OCI-LY7 (cell line): Measurements from ENCODE around the gene PDLIM1. TPM values are rescaled to one million over a fixed set of nuclear protein-coding genes. Genes with fewer than 3 reads are reported as not detected.

Experiments used
- BruUV-seq: library from RNA; stranded (reverse); fragments of 400-500 nt; replicated peaks from 2 replicates; lab custom pipeline; 2021; lab: Mats Ljungman, UMichigan
- CTCF ChIA-PET: fragments of 300-600 bp; sonication (Branson Sonifier 250); formaldehyde crosslinking; loops from one replicate; lab custom pipeline; 2022; ENCODE audit warnings: antibody characterized with exemption; ENCODE audit not compliant: unreplicated experiment; lab: Charles Lee
- POLR2A ChIA-PET: fragments of 300-600 bp; sonication (Branson Sonifier 250); formaldehyde crosslinking; loops from one replicate; lab custom pipeline; 2022; ENCODE audit warnings: antibody characterized with exemption; lab: Charles Lee
- DNase-seq: peaks from one replicate; pipeline ENCODE4 v3.0.0-alpha.2; 2015; ENCODE audit warnings: low spot score
- H2AFZ ChIP-seq: fragments of 200-600 bp; sonication (generic), shearing (Covaris generic); 2 replicates; pipeline ENCODE4 v1.6.1; 2014; ENCODE audit warnings: mild to moderate bottlenecking, antibody characterized with exemption, low read length, moderate library complexity
- H3K27ac ChIP-seq: fragments of 200-600 bp; sonication (generic); 2 replicates; pipeline ENCODE4 v1.5.1; 2014; ENCODE audit warnings: mixed run types, low read depth, mild to moderate bottlenecking, moderate library complexity, low read length, inconsistent platforms; ENCODE audit not compliant: poor library complexity, severe bottlenecking
- H3K36me3 ChIP-seq: fragments of 200-600 bp; sonication (generic); 2 replicates; pipeline ENCODE4 v1.6.1; 2014; ENCODE audit warnings: mild to moderate bottlenecking, antibody characterized with exemption, low read length, moderate library complexity, mixed read lengths; ENCODE audit not compliant: insufficient read depth
- H3K4me1 ChIP-seq: fragments of 200-600 bp; sonication (generic); 2 replicates; pipeline ENCODE4 v1.5.1; 2014; ENCODE audit warnings: mild to moderate bottlenecking, low read length; ENCODE audit not compliant: insufficient read depth, poor library complexity, severe bottlenecking
- H3K4me2 ChIP-seq: fragments of 200-600 bp; sonication (generic); 2 replicates; pipeline ENCODE4 v1.6.1; 2014; ENCODE audit warnings: mild to moderate bottlenecking, low read length
- H3K4me3 ChIP-seq: fragments of 200-600 bp; sonication (generic); 2 replicates; pipeline ENCODE4 v1.5.1; 2014; ENCODE audit warnings: mild to moderate bottlenecking, low read depth, low read length; ENCODE audit not compliant: poor library complexity, severe bottlenecking
- H3K79me2 ChIP-seq: fragments of 200-600 bp; sonication (generic); 2 replicates; pipeline ENCODE4 v1.6.1; 2016; ENCODE audit warnings: low read depth, mild to moderate bottlenecking, low read length, moderate library complexity, mixed read lengths; ENCODE audit not compliant: insufficient read depth
- H3K9me2 ChIP-seq: fragments of 200-600 bp; sonication (generic); 2 replicates; pipeline ENCODE4 v1.6.1; 2016; ENCODE audit warnings: mild to moderate bottlenecking, low read length, mixed read lengths; ENCODE audit not compliant: insufficient read depth
- H3K9me3 ChIP-seq: fragments of 200-600 bp; sonication (generic); 2 replicates; pipeline ENCODE4 v1.6.1; 2014; ENCODE audit warnings: mild to moderate bottlenecking, mixed run types, low read length, mixed read lengths
- H4K20me1 ChIP-seq: fragments of 200-600 bp; sonication (generic); 2 replicates; pipeline ENCODE4 v1.6.1; 2014; ENCODE audit warnings: mild to moderate bottlenecking, antibody characterized with exemption, low read length, moderate library complexity, mixed read lengths; ENCODE audit not compliant: insufficient read depth
- CTCF ChIP-seq: fragments of 200-600 bp; sonication (generic); conservative IDR thresholded peaks from 2 replicates; pipeline ENCODE4 v1.5.1; 2014; ENCODE audit warnings: mild to moderate bottlenecking, antibody characterized with exemption, low read length, moderate library complexity, mixed read lengths
- EZH2phosphoT487 ChIP-seq: fragments of 200-600 bp; sonication (generic); IDR thresholded peaks from 2 replicates; pipeline ENCODE4 v1.6.1; 2018; ENCODE audit warnings: low read depth, borderline replicate concordance, mild to moderate bottlenecking, mixed run types, antibody characterized with exemption, low read length, moderate library complexity, mixed read lengths
- intact Hi-C: fragments of 100-400 bp; cut with micrococcal nuclease; formaldehyde crosslinking; loops from one replicate; pipeline ENCODE4 v1.10.0; 2022; ENCODE audit not compliant: unreplicated experiment
- total RNA-seq, 2 experiments: library from RNA; depleted of rRNA in 1 of 2; stranded (reverse); fragments of >200 nt in 1 of 2; shearing (Covaris generic) in 1 of 2; gene quantifications; 2 replicates each; pipeline ENCODE4 v1.2.3, GENCODE V29; 2014 to 2022

The PDLIM1 gene
- total RNA-seq, 2 experiments from 2014 or later, result 22.3 to 105 TPM

- TF ChIP-seq CTCF (no peak), EZH2phosphoT487 (no peak)
- no TSS peak for BruUV-seq
Measured at GRCh38 chr10:95256268-95256667, 34.5 kb downstream of the PDLIM1 start.

GRCh38 chr10:95254629-95255028, 36.2 kb downstream of the PDLIM1 start:
- no peaks in the 10 kb centered on the region for H3K79me2 ChIP-seq
- intact Hi-C loops, result no loop called here

More at GRCh38 chr10:95256268-95256667, 34.5 kb downstream of the PDLIM1 start:
- intact Hi-C loops, result no loop called here
- Histone ChIP-seq H3K36me3 (peaks cover 14% of the 10 kb centered on the region), H4K20me1 (no peaks in the 10 kb centered on the region), H3K4me3 (no peak overlapping the region), H3K4me2 (no peak overlapping the region), H3K9me2 (no peaks in the 10 kb centered on the region), H3K9me3 (peaks cover 9% of the 10 kb centered on the region; the same call in 1 of the 2 replicates), H2AFZ (no peak overlapping the region), H3K79me2 (no peaks in the 10 kb centered on the region), H3K4me1 (peaks cover 9% of the 10 kb centered on the region), H3K27ac (no peak overlapping the region)
- CTCF ChIA-PET, result no interaction called here
- no peak for DNase-seq
- POLR2A ChIA-PET, result no interaction called here

More at GRCh38 chr10:95254629-95255028, 36.2 kb downstream of the PDLIM1 start:
- H2AFZ ChIP-seq, result no peak overlapping the region
- no TSS peak for BruUV-seq
- peaks cover 9% of the 10 kb centered on the region for H3K4me1 ChIP-seq
- peaks cover 9% of the 10 kb centered on the region; the same call in 1 of the 2 replicates for H3K9me3 ChIP-seq
- no peak overlapping the region for H3K4me2 ChIP-seq
- H3K9me2 ChIP-seq, result no peaks in the 10 kb centered on the region
- ChIA-PET POLR2A (interaction anchor here (0.6 kb wide), 1 partner anchor 16 kb away, joined by 3 read pairs; no protein-coding TSS in a partner anchor), CTCF (no interaction called here)
- no peak overlapping the region for H3K4me3 ChIP-seq
- no peak for TF ChIP-seq EZH2phosphoT487
- TF ChIP-seq CTCF, result no peak
- H3K27ac ChIP-seq, result no peak overlapping the region
- H4K20me1 ChIP-seq, result no peaks in the 10 kb centered on the region
- peaks cover 14% of the 10 kb centered on the region for H3K36me3 ChIP-seq
- DNase-seq, result no peak
